Measurements from ENCODE around the gene PLPP4.

The PLPP4 gene

DNA sequence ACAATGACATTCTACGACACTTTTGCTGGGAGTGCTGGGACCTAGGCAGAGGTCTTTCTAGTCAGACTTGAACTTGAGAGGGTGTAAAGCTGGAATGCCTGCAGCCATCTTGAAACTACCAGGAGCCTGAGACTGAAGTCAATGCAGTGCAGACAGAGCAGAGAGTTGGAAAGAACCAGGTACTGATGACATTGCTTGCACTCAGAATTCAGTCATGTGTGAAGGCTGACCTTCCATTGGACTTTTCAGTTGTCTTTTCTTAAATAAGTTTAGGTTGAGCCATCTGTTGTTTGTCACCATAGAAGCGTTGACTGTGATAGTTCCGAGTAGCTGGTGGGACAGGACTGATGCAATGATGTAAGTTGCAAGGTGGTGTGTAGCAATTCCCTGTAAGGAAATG, 3.1 kb upstream of the PLPP4 start:
- no peak for DNase-seq (ENCODE audit: insufficient read length, low spot score)
- TF ChIP-seq POLR2AphosphoS5 (IDR thresholded peaks at IDR 0.05; ENCODE audit: low read depth, low read length): no peak
- TF ChIP-seq POLR2A (IDR thresholded peaks at IDR 0.05; ENCODE audit: low read depth, low read length): no peak
- no peak for TF ChIP-seq POU2F2 (IDR thresholded peaks at IDR 0.05; ENCODE audit: low read depth, low read length)
- no peak for TF ChIP-seq SPI1 (IDR thresholded peaks at IDR 0.05; ENCODE audit: low read depth, low read length)
- no peak for TF ChIP-seq PAX5 (IDR thresholded peaks at IDR 0.05; ENCODE audit: insufficient read depth, low read length, severe bottlenecking)
- no peak for TF ChIP-seq TAF1 (IDR thresholded peaks at IDR 0.05; ENCODE audit: low read depth, low read length)
- no peak for FAIRE-seq

DNA sequence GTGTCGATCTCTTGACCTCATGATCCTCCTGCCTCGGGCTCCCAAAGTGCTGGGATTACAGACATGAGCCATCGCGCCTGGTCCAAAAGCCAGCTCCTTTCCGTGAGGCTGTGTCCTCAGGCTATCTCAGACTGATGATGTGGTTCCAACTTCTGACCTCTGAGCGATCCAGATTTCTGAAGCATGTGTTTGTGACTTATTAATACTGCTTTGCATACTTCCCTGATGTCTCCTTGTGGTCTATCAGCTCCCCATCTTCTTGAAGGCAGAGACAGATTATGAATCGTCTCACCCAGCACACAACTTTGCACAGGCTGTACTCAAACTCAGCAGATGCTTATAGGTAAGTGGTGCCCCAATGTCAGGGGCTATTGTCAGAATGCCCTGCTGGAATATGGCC, 2.0 kb upstream of the PLPP4 start:
- FAIRE-seq: no peak
- no peak for DNase-seq (ENCODE audit: insufficient read length, low spot score)

DNA sequence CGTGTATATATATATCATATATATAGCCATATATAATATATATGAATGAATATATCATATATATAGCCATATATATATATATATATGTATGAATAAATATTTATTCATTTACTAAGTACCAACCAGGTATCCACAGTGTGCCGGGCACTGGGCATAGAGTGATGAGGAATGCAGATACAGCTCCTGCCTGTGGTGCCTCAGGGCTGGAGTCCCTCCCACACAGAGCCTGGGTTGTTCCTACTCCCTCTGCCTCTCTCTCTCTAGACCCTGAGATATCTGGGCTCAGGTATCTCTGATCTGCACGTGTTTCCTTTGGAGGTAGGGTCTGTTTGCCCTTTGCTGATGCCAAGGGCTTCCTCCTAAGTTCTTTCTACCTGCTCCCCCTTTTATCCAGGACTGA, 1.4 kb upstream of the PLPP4 start:
- DNase-seq (ENCODE audit: insufficient read length, low spot score): no peak
- TF ChIP-seq SPI1 (IDR thresholded peaks at IDR 0.05; ENCODE audit: low read depth, low read length) (no peak), POLR2A (IDR thresholded peaks at IDR 0.05; ENCODE audit: low read depth, low read length) (no peak), POLR2AphosphoS5 (IDR thresholded peaks at IDR 0.05; ENCODE audit: low read depth, low read length) (no peak), TAF1 (IDR thresholded peaks at IDR 0.05; ENCODE audit: low read depth, low read length) (no peak), PAX5 (IDR thresholded peaks at IDR 0.05; ENCODE audit: insufficient read depth, low read length, severe bottlenecking) (no peak), POU2F2 (IDR thresholded peaks at IDR 0.05; ENCODE audit: low read depth, low read length) (no peak)
- FAIRE-seq: no peak

More for the DNA sequence above, 2.0 kb upstream of the PLPP4 start:
- TF ChIP-seq POLR2A (IDR thresholded peaks at IDR 0.05; ENCODE audit: low read depth, low read length): no peak
- TF ChIP-seq POLR2AphosphoS5 (IDR thresholded peaks at IDR 0.05; ENCODE audit: low read depth, low read length): no peak
- no peak for TF ChIP-seq SPI1 (IDR thresholded peaks at IDR 0.05; ENCODE audit: low read depth, low read length)
- no peak for TF ChIP-seq POU2F2 (IDR thresholded peaks at IDR 0.05; ENCODE audit: low read depth, low read length)
- no peak for TF ChIP-seq PAX5 (IDR thresholded peaks at IDR 0.05; ENCODE audit: insufficient read depth, low read length, severe bottlenecking)
- TF ChIP-seq TAF1 (IDR thresholded peaks at IDR 0.05; ENCODE audit: low read depth, low read length): no peak

- TF ChIP-seq POLR2AphosphoS5 (IDR thresholded peaks at IDR 0.05; ENCODE audit: low read depth, low read length) (no peak), SPI1 (IDR thresholded peaks at IDR 0.05; ENCODE audit: low read depth, low read length) (no peak), TAF1 (IDR thresholded peaks at IDR 0.05; ENCODE audit: low read depth, low read length) (no peak), PAX5 (IDR thresholded peaks at IDR 0.05; ENCODE audit: insufficient read depth, low read length, severe bottlenecking) (no peak), POLR2A (IDR thresholded peaks at IDR 0.05; ENCODE audit: low read depth, low read length) (no peak), POU2F2 (IDR thresholded peaks at IDR 0.05; ENCODE audit: low read depth, low read length) (no peak)
- FAIRE-seq (no peak), DNase-seq (ENCODE audit: insufficient read length, low spot score) (no peak)
These were observed 843 bp upstream of the PLPP4 start for GRCh38 chr10:120456143-120456625.

GRCh38 chr10:120457431-120458172, 575 bp downstream of the PLPP4 start:
- TF ChIP-seq POLR2AphosphoS5 (IDR thresholded peaks at IDR 0.05; ENCODE audit: low read depth, low read length): no peak
- TF ChIP-seq POLR2A (IDR thresholded peaks at IDR 0.05; ENCODE audit: low read depth, low read length): no peak
- no peak for TF ChIP-seq POU2F2 (IDR thresholded peaks at IDR 0.05; ENCODE audit: low read depth, low read length)
- FAIRE-seq: no peak
- no peak for DNase-seq (ENCODE audit: insufficient read length, low spot score)

GRCh38 chr10:120458432-120458831, 1.4 kb downstream of the PLPP4 start:
- no peak for DNase-seq (ENCODE audit: insufficient read length, low spot score)
- TF ChIP-seq SPI1 (IDR thresholded peaks at IDR 0.05; ENCODE audit: low read depth, low read length): no peak
- no peak for FAIRE-seq

- FAIRE-seq (no peak), DNase-seq (ENCODE audit: insufficient read length, low spot score) (no peak)
- TF ChIP-seq SPI1 (IDR thresholded peaks at IDR 0.05; ENCODE audit: low read depth, low read length) (no peak), POLR2A (IDR thresholded peaks at IDR 0.05; ENCODE audit: low read depth, low read length) (no peak), POLR2AphosphoS5 (IDR thresholded peaks at IDR 0.05; ENCODE audit: low read depth, low read length) (no peak)
These were observed 2.2 kb downstream of the PLPP4 start for GRCh38 chr10:120459185-120459584.

DNA sequence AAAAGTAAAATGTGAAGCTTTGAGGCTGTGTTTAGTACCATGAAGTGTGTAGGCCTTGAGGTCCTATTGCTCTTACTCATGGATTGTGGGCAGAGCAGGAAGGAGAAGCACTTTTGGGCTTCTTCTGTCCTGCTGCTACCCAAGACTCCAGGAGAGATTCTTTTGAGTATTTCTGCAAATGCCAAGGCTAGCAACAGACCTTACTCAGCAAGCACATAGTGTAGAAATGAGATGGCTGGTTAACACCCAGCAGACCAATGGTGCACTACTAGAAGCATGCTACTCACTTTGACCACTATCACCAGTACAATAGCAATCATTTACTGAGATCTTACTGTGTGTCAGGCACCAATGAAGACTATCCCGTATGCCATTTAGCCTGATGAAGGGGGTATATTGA, 3.2 kb downstream of the PLPP4 start:
- DNase-seq (ENCODE audit: insufficient read length, low spot score): no peak
- no peak for FAIRE-seq
- TF ChIP-seq POU2F2 (IDR thresholded peaks at IDR 0.05; ENCODE audit: low read depth, low read length) (no peak), SPI1 (IDR thresholded peaks at IDR 0.05; ENCODE audit: low read depth, low read length) (no peak), POLR2AphosphoS5 (IDR thresholded peaks at IDR 0.05; ENCODE audit: low read depth, low read length) (no peak), PAX5 (IDR thresholded peaks at IDR 0.05; ENCODE audit: insufficient read depth, low read length, severe bottlenecking) (no peak), POLR2A (IDR thresholded peaks at IDR 0.05; ENCODE audit: low read depth, low read length) (no peak), TAF1 (IDR thresholded peaks at IDR 0.05; ENCODE audit: low read depth, low read length) (no peak)

- FAIRE-seq (no peak), DNase-seq (ENCODE audit: insufficient read length, low spot score) (no peak)
- TF ChIP-seq POU2F2 (IDR thresholded peaks at IDR 0.05; ENCODE audit: low read depth, low read length) (no peak), POLR2A (IDR thresholded peaks at IDR 0.05; ENCODE audit: low read depth, low read length) (no peak), TAF1 (IDR thresholded peaks at IDR 0.05; ENCODE audit: low read depth, low read length) (no peak), PAX5 (IDR thresholded peaks at IDR 0.05; ENCODE audit: insufficient read depth, low read length, severe bottlenecking) (no peak), POLR2AphosphoS5 (IDR thresholded peaks at IDR 0.05; ENCODE audit: low read depth, low read length) (no peak), SPI1 (IDR thresholded peaks at IDR 0.05; ENCODE audit: low read depth, low read length) (no peak)
These were observed 3.7 kb downstream of the PLPP4 start for GRCh38 chr10:120460776-120461175.

DNA sequence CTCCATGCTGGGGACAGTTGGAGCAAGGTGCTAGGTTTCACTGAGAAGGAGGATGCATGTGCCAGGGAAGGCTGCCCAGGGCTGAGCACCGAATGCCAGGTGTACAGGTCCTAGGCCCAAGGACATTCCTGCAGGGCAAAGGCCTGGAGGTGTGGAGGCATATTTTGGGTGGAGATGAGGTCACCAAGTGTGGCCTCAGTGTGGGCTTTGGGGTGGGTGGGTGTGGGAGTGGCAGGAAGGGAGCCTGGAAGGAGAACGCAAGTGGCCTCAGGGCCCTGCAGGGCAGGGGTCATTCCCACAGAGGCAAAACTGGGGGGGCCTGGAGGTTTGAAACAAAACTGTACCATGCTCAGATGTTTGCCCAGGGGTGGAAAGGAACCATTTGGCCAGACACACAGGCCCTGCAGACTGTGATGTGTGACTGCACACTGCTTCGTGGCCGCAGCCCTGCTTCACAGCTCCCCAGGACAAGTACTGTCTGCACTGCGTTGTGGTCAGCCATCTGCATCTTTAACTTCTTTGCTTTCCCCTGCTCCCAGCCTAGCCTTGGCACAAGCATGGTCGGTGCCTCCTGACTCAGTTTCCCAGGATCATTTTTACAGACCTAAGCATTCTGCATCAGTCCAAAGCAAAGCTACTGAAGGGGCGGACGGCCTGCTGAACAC, 5.1 kb downstream of the PLPP4 start:
- no peak for FAIRE-seq
- DNase-seq (ENCODE audit: insufficient read length, low spot score): no peak
- TF ChIP-seq POLR2A (IDR thresholded peaks at IDR 0.05; ENCODE audit: low read depth, low read length) (no peak), TAF1 (IDR thresholded peaks at IDR 0.05; ENCODE audit: low read depth, low read length) (no peak), POLR2AphosphoS5 (IDR thresholded peaks at IDR 0.05; ENCODE audit: low read depth, low read length) (no peak), PAX5 (IDR thresholded peaks at IDR 0.05; ENCODE audit: insufficient read depth, low read length, severe bottlenecking) (no peak), SPI1 (IDR thresholded peaks at IDR 0.05; ENCODE audit: low read depth, low read length) (no peak), POU2F2 (IDR thresholded peaks at IDR 0.05; ENCODE audit: low read depth, low read length) (no peak)
